Measurements from ENCODE around the gene NFKB2. TPM values are rescaled to one million over a fixed set of nuclear protein-coding genes. Genes with fewer than 3 reads are reported as not detected.

Gene NFKB2
- total and polyA plus RNA-seq, 2 of the 8 experiments (the other 6 are each of a cell fraction or from before 2014, with no cell fraction given): 20.4 to 31.4 TPM

GRCh38 chr10:102422545-102423129, 27.1 kb downstream of the NFKB2 start (continued):
- TF ChIP-seq RFX5 (IDR thresholded peaks at IDR 0.05; ENCODE audit: borderline replicate concordance, low read depth, low read length) (no peak), ZNF274 (IDR thresholded peaks at IDR 0.05; ENCODE audit: borderline replicate concordance, extremely low read depth, low read length) (no peak), SIN3A (conservative IDR thresholded peaks at IDR 0.05 in 1 of 2, IDR thresholded peaks at IDR 0.05 in 1 of 2; ENCODE audit: low read depth in 1 of 2, low read length in 2 of 2) (peak; percentile 63 to 87; a peak in 2 of 4 replicates), CEBPB (IDR thresholded peaks at IDR 0.05; ENCODE audit: low read depth, low read length) (no peak), GABPA (IDR thresholded peaks at IDR 0.05; ENCODE audit: borderline replicate concordance, insufficient read depth, low read length) (0 out of 2 replicates have a peak, but pooled peaks have one; percentile 53), RNF2 (IDR thresholded peaks at IDR 0.05; ENCODE audit: borderline replicate concordance, low read depth, low read length, missing control alignments, poor library complexity, severe bottlenecking) (no peak), HDAC2 (IDR thresholded peaks at IDR 0.05; ENCODE audit: borderline replicate concordance in 1 of 2, low read depth in 2 of 2, low read length in 2 of 2) (no peak), NRF1 (IDR thresholded peaks at IDR 0.05; ENCODE audit: low read depth, low read length) (no peak), BACH1 (IDR thresholded peaks at IDR 0.05; ENCODE audit: low read length) (0 out of 2 replicates have a peak, but pooled peaks have one; percentile 6), MAX (IDR thresholded peaks at IDR 0.05) (peak; percentile 99), TAF1 (IDR thresholded peaks at IDR 0.05; ENCODE audit: low read depth, low read length) (no peak), ATF2 (IDR thresholded peaks at IDR 0.05; ENCODE audit: low read length) (no peak), SIX5 (IDR thresholded peaks at IDR 0.05; ENCODE audit: low read depth, low read length) (no peak), CHD2 (IDR thresholded peaks at IDR 0.05; ENCODE audit: low read length) (0 out of 2 replicates have a peak, but pooled peaks have one; percentile 51), TAF7 (optimal IDR thresholded peaks at IDR 0.05; ENCODE audit: borderline replicate concordance, low read depth, low read length) (peak; percentile 46)
